ENCODE results near the gene DHX15. TPM values are rescaled to one million over a fixed set of nuclear protein-coding genes. Genes with fewer than 3 reads are reported as not detected.

Gene DHX15
- total and polyA plus RNA-seq, 9 donors = 57.3 to 129 (median 106) TPM

DNA sequence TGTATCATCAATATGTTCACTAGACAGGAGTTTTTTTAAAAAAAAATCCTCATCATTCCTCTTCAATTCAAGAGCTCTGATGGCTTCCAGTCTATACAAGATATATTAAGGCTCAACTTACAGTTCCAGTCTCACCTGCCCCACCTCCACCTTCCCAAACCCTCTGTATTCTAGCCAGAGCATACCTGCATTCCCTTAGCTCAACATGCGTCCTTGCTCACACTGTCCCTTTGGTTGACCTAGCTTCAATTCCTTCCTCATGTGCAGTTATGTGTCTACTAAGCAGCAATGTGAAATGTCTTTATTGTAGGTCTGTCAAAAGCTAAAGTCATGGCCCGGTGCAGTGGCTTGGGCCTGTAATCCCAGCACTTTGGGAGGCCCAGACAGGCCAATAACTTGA lies 10.8 kb downstream of the DHX15 start:
- WGBS, 3 donors = 50% methylated on average over 2 of the region's 2 CpGs
- H3K4me3 ChIP-seq = no peak overlapping the region
- intact Hi-C loops (cut with DNase I) = no loop called here
- no peaks in the 10 kb centered on the region for H3K9me3 ChIP-seq
- no peak overlapping the region for H3K27ac ChIP-seq
- peaks cover 4% of the 10 kb centered on the region for H3K4me1 ChIP-seq (ENCODE audit: insufficient read depth)
- TF ChIP-seq EP300 (IDR thresholded peaks at IDR 0.05) = no peak
- TF ChIP-seq CTCF (IDR thresholded peaks at IDR 0.05) = no peak
- H3K27me3 ChIP-seq = no peaks in the 10 kb centered on the region
- no peak for DNase-seq
- no peaks in the 10 kb centered on the region for H3K36me3 ChIP-seq

- Histone ChIP-seq H3K4me1 (ENCODE audit: insufficient read depth) (peaks cover 2% of the 10 kb centered on the region), H3K4me3 (no peak overlapping the region), H3K36me3 (no peaks in the 10 kb centered on the region), H3K27ac (no peak overlapping the region), H3K9me3 (no peaks in the 10 kb centered on the region), H3K27me3 (no peaks in the 10 kb centered on the region)
- TF ChIP-seq POLR2A (IDR thresholded peaks at IDR 0.05) (no peak), EP300 (IDR thresholded peaks at IDR 0.05) (no peak), CTCF (IDR thresholded peaks at IDR 0.05) (no peak)
- 76 to 81% (median 78%) methylated on average over 5 of the region's 5 CpGs for WGBS, 3 donors
- no peak for DNase-seq
- intact Hi-C loops (cut with DNase I) = no loop called here
These were observed 13.6 kb downstream of the DHX15 start for GRCh38 chr4:24570574-24571236.

DNA sequence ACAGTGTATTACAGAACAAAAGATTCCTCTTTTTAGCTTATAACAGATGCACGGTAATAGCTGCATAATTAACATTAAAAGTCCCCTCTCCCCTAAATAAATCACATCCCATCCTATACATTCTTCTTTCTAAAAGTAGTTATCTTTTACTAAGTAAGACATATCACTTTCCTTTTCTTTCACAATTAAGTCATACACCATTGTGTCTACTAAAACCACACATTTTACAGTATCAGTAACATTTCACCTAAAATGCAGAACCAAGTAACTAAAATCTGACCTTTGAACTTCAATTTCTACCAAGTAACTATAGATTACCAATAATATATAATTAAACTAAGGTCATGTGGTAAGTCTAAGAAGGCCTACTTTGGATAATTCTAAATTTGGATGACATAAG lies 14.2 kb downstream of the DHX15 start:
- Histone ChIP-seq H3K36me3 (no peaks in the 10 kb centered on the region), H3K27ac (no peak overlapping the region), H3K4me1 (ENCODE audit: insufficient read depth) (peaks cover 2% of the 10 kb centered on the region), H3K27me3 (no peaks in the 10 kb centered on the region), H3K9me3 (no peaks in the 10 kb centered on the region), H3K4me3 (no peak overlapping the region)
- intact Hi-C loops (cut with DNase I) = no loop called here
- WGBS, 3 donors = 63 to 74% (median 65%) methylated on average over 1 of the region's 1 CpG
- DNase-seq = no peak
- TF ChIP-seq CTCF (IDR thresholded peaks at IDR 0.05) = no peak
- no peak for TF ChIP-seq EP300 (IDR thresholded peaks at IDR 0.05)
- no peak for TF ChIP-seq POLR2A (IDR thresholded peaks at IDR 0.05)

GRCh38 chr4:24569662-24570061 lies 14.7 kb downstream of the DHX15 start:
- intact Hi-C loops (cut with DNase I) = no loop called here
- peaks cover 2% of the 10 kb centered on the region for H3K4me1 ChIP-seq (ENCODE audit: insufficient read depth)

More at GRCh38 chr4:24569662-24570061, 14.7 kb downstream of the DHX15 start:
- WGBS, 3 donors = 62 to 67% (median 67%) methylated on average over 2 of the region's 2 CpGs
- Histone ChIP-seq H3K4me3 (no peak overlapping the region), H3K27ac (no peak overlapping the region), H3K36me3 (no peaks in the 10 kb centered on the region), H3K27me3 (no peaks in the 10 kb centered on the region), H3K9me3 (no peaks in the 10 kb centered on the region)
- no peak for DNase-seq
- TF ChIP-seq POLR2A (IDR thresholded peaks at IDR 0.05) = no peak
- no peak for TF ChIP-seq EP300 (IDR thresholded peaks at IDR 0.05)
- TF ChIP-seq CTCF (IDR thresholded peaks at IDR 0.05) = no peak
